Smooth muscle cell of the umbilical artery (primary cell): ENCODE measurements around the gene RAP1A. TPM values are rescaled to one million over a fixed set of nuclear protein-coding genes. Genes with fewer than 3 reads are reported as not detected.

Experiments
- total RNA-seq: library from RNA; depleted of rRNA; stranded (reverse); fragments of >200 nt; gene quantifications from 2 replicates; pipeline ENCODE4 v1.2.3, GENCODE V29; 2014

The RAP1A gene
- total RNA-seq: 25.8 and 37.7 TPM in 2 replicates

GRCh38 chr1:111619635-111620440, at the start of gene RAP1A:
Gene RAP1A (plus strand): TSS chr1:111619789. CDS start chr1:111691361, 71,572 bp downstream.

GRCh38 chr1:111739194-111739924, 119.8 kb downstream of the RAP1A start, which contains the start of gene INKA2:
Gene INKA2 (minus strand): TSS chr1:111739395. CDS start chr1:111739242, 153 bp downstream.

GRCh38 chr1:111755331-111756123, 135.9 kb downstream of the RAP1A start, which contains the start of gene DDX20:
Gene DDX20 (plus strand): TSS chr1:111755901. CDS start chr1:111755925, 24 bp downstream.

Other genes with a start within 250 kb of the RAP1A start
- 0.59 and 0.88 TPM in 2 replicates for gene OVGP1, start 192.1 kb upstream of the RAP1A start, total RNA-seq
- 36.8 and 59.0 TPM in 2 replicates for gene WDR77, start 170.5 kb upstream of the RAP1A start, total RNA-seq
- gene ATP5PB, start 170.3 kb upstream of the RAP1A start, total RNA-seq: 233 and 280 TPM in 2 replicates
- gene C1orf162, start 145.8 kb upstream of the RAP1A start, total RNA-seq: 0.23 and 0.30 TPM in 2 replicates
- not detected in 2 replicates for gene ADORA3, start 116.2 kb upstream of the RAP1A start, total RNA-seq
- gene TMIGD3, start 116.2 kb upstream of the RAP1A start, total RNA-seq: not detected in 2 replicates
- 1.2 and 4.7 TPM in 2 replicates for gene INKA2, start 119.6 kb downstream of the RAP1A start, total RNA-seq
- 12.5 and 17.7 TPM in 2 replicates for gene DDX20, start 136.1 kb downstream of the RAP1A start, total RNA-seq